A549 (cell line): ENCODE data around the gene TRAF3. TPM values are rescaled to one million over a fixed set of nuclear protein-coding genes. Genes with fewer than 3 reads are reported as not detected.

ENCODE experiments used
- ATAC-seq, 2 experiments: fragments of 200-7000 bp in 1 of 2; fragments of >200 bp in 1 of 2; cut with Nextera tagmentation in 1 of 2; cut with Tn5 transposase in 1 of 2; 3 replicates each; pipeline versions ENCODE4 v1.8.0 to v1.9.1; 2018 to 2020; ENCODE audit warnings: mild to moderate bottlenecking in 1 of 2, moderate library complexity in 1 of 2
- CTCF ChIA-PET: fragments of 300-600 bp; sonication (Branson Sonifier 250); formaldehyde crosslinking; extraction: SDS; loops from one replicate; lab custom pipeline; 2021; ENCODE audit warnings: antibody characterized with exemption, inconsistent platforms; lab: Yijun Ruan, JAX
- POLR2A ChIA-PET: fragments of 350-600 bp; formaldehyde crosslinking; extraction: SDS; loops from one replicate; lab custom pipeline; 2021; ENCODE audit warnings: antibody characterized with exemption, inconsistent platforms; lab: Yijun Ruan, JAX
- DNase-seq, 2 experiments: peaks; one replicate each; pipeline versions ENCODE4 v3.0.0 to v3.0.0-alpha.2; 2011 to 2016; ENCODE audit warnings: low read depth in 1 of 2, low spot score in 1 of 2
- FAIRE-seq: peaks from 2 replicates; lab custom pipeline; 2011; peaks lifted over from hg19 to GRCh38; lab: Jason Lieb, UNC
- H3K27ac ChIP-seq, 2 experiments: fragments of >200 bp; sonication (Bioruptor Twin); formaldehyde crosslinking; 3 replicates each; pipeline ENCODE4 v1.5.1; 2016 to 2017
- H3K4me1 ChIP-seq: fragments of >200 bp; sonication (Bioruptor Twin); formaldehyde crosslinking; 3 replicates; pipeline ENCODE4 v1.6.1; 2016
- H3K4me2 ChIP-seq: fragments of >200 bp; sonication (Bioruptor Twin); formaldehyde crosslinking; 3 replicates; pipeline ENCODE4 v1.6.1; 2016
- H3K4me3 ChIP-seq: fragments of >200 bp; sonication (Bioruptor Twin); formaldehyde crosslinking; 3 replicates; pipeline ENCODE4 v1.5.1; 2016
- H3K9me3 ChIP-seq: fragments of >200 bp; sonication (Bioruptor Twin); formaldehyde crosslinking; 3 replicates; pipeline ENCODE4 v1.6.1; 2016
- CBX2 ChIP-seq: fragments of 200-600 bp; sonication (generic); IDR thresholded peaks from 2 replicates; pipeline ENCODE4 v1.6.1; 2016; ENCODE audit warnings: low read depth, mild to moderate bottlenecking, borderline replicate concordance
- CEBPB ChIP-seq, 2 experiments: fragments of >200 bp in 1 of 2; sonication (Bioruptor Twin) in 1 of 2; formaldehyde crosslinking in 1 of 2; IDR thresholded peaks; 2 replicates each; pipeline ENCODE4 v1.6.1; 2012 to 2016
- EHF ChIP-seq: fragments of 250-450 bp; sonication (Bioruptor Pico); IDR thresholded peaks from 2 replicates; pipeline ENCODE4 v1.5.0; 2020; ENCODE audit warnings: mild to moderate bottlenecking
- EP300 ChIP-seq, 2 experiments: fragments of >200 bp; sonication (Bioruptor Twin); formaldehyde crosslinking; IDR thresholded peaks; 2 replicates in 1 of 2; 3 replicates in 1 of 2; pipeline ENCODE4 v1.6.1; 2016 to 2017
- ESRRA ChIP-seq: fragments of 150-350 bp; IDR thresholded peaks from 2 replicates; pipeline ENCODE4 v1.6.1; 2014; ENCODE audit warnings: mild to moderate bottlenecking, low read length, borderline replicate concordance
- FOXS1 ChIP-seq: fragments of 250-450 bp; sonication (Bioruptor Pico); IDR thresholded peaks from 2 replicates; pipeline ENCODE4 v1.5.0; 2020; ENCODE audit warnings: mild to moderate bottlenecking, moderate library complexity
- HDAC2 ChIP-seq: fragments of 200-600 bp; sonication (generic); IDR thresholded peaks from 2 replicates; pipeline ENCODE4 v1.6.1; 2016
- HEYL ChIP-seq: fragments of 250-450 bp; sonication (Bioruptor Pico); IDR thresholded peaks from 2 replicates; pipeline ENCODE4 v1.8.0; 2021; ENCODE audit warnings: mild to moderate bottlenecking, moderate library complexity
- HOXA7 ChIP-seq: fragments of 250-450 bp; sonication (Bioruptor Pico); IDR thresholded peaks from 2 replicates; pipeline ENCODE4 v1.5.0; 2020; ENCODE audit warnings: mild to moderate bottlenecking, moderate library complexity
- JUNB ChIP-seq: fragments of >200 bp; sonication (Bioruptor Twin); formaldehyde crosslinking; IDR thresholded peaks from 2 replicates; pipeline ENCODE4 v1.6.1; 2016
- KDM1A ChIP-seq: fragments of 200-600 bp; sonication (generic); IDR thresholded peaks from 2 replicates; pipeline ENCODE4 v1.6.1; 2016; ENCODE audit warnings: low read depth, mild to moderate bottlenecking
- KDM5A ChIP-seq: fragments of 200-600 bp; sonication (generic); IDR thresholded peaks from 2 replicates; pipeline ENCODE4 v1.6.1; 2016; ENCODE audit warnings: antibody characterized with exemption, mild to moderate bottlenecking
- MYC ChIP-seq: IDR thresholded peaks from 2 replicates; pipeline ENCODE4 v1.6.1; 2012; ENCODE audit warnings: mild to moderate bottlenecking, inconsistent platforms, low read length, improper control_type of control experiment, borderline replicate concordance
- NFE2L2 ChIP-seq: fragments of 150-350 bp; conservative IDR thresholded peaks from 2 replicates; pipeline ENCODE4 v1.6.1; 2014; ENCODE audit warnings: low read length
- WGBS: methylation state at CpG from one replicate; pipeline ENCODE4 v1.1.6; 2017; ENCODE audit errors: missing lambda C conversion rate; 5-methylcytosine and 5-hydroxymethylcytosine counted together
- polyA plus RNA-seq, 4 experiments: library from polyadenylated mRNA; depleted of rRNA in 3 of 4; stranded (reverse); fragments of >200 nt; fragmentation: RNase III in 1 of 4; extraction: RNeasy Plus Mini Kit Qiagen cat#74134 plus additional on column Dnase treatment in 1 of 4; gene quantifications; 2 replicates in 3 of 4; 3 replicates in 1 of 4; pipeline ENCODE4 v1.2.3, GENCODE V29; 2011 to 2017
- TF ChIP-seq, protein P1 (sequence below): fragments of >200 bp; sonication (Bioruptor Twin); formaldehyde crosslinking; IDR thresholded peaks from 2 replicates; pipeline ENCODE4 v1.6.1; 2016
- TF ChIP-seq, protein P2 (sequence below): fragments of 250-450 bp; sonication (Bioruptor Pico); IDR thresholded peaks from 2 replicates; pipeline ENCODE4 v1.5.0; 2021; ENCODE audit warnings: mild to moderate bottlenecking, moderate library complexity, borderline replicate concordance
- TF ChIP-seq, protein P3 (sequence below): fragments of 250-450 bp; sonication (Bioruptor Pico); IDR thresholded peaks from 2 replicates; pipeline ENCODE4 v1.5.0; 2020; ENCODE audit warnings: low read depth, mild to moderate bottlenecking, moderate library complexity
- TF ChIP-seq, protein P4 (sequence below): fragments of 200-600 bp; sonication (generic); IDR thresholded peaks from 2 replicates; pipeline ENCODE4 v1.6.1; 2016; ENCODE audit warnings: antibody characterized with exemption, mild to moderate bottlenecking, moderate library complexity

The TRAF3 gene
- polyA plus RNA-seq, 2 of the 4 experiments (the other 2 are of a cell fraction): 20.2 to 25.5 TPM

DNA sequence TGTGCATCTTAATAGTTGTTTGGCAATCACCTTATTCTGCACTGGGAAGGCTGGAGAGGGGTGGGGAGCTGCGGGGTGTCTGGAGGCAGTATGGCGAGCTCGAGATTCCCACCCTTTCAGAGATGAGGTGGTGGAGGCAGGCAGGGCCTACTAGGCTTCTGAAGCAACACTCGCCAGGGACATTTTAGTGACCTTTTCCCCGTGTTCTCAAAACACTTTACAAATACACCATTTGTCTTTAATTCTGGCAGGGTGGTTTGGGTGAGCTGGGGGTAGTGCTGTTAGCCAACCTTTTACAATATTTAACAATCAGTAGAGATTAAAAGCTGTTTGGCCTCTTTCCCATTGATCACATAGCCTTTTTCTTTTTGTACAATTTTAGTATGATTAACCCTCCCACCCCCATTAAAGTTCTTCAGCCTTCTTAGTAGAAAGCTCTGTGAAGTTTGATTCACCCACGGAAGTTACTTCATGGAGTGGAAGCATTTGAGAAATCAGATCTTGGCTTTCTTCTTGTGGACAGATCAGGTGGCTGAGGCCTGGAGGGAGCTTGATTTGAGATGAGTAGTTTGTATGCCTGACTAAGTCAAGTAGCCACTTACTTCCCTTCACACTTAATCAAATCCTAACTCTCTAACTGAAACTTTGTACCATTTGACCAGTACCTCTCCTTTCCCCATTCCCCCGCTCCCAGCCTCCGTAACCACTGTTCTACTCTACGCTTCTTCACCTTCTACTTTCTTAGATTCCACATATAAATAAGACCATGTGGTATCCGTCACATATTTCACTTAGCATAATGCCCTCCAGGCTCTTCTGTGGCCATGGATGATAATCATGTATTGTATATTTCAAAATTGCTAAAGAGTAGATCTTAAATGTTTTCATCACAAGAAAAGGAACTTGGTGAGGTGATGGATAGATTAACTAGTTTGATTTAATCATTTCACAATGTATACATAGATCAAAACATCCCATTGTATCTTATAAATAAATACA lies 41.0 kb downstream of the TRAF3 start:
- CTCF ChIA-PET: interaction anchor here (1.6 kb wide), 1 partner anchor 30 kb away, joined by 3 read pairs; no protein-coding TSS in a partner anchor
- WGBS: 87% methylated on average over 10 of the region's 10 CpGs
- no peak overlapping the region for H3K4me3 ChIP-seq
- no peak overlapping the region for H3K27ac ChIP-seq
- DNase-seq (no peak), FAIRE-seq (no peak), ATAC-seq (no peak; a peak in 1 of 6 replicates)
- POLR2A ChIA-PET: no interaction called here
- no peak overlapping the region for H3K4me2 ChIP-seq
- peaks cover 4% of the 10 kb centered on the region; the same call in 2 of the 3 replicates for H3K4me1 ChIP-seq
- TF ChIP-seq JUNB (no peak), ESRRA (no peak), HOXA7 (no peak), HEYL (CRISPR knock-in tag) (no peak), MYC (no peak), EHF (CRISPR knock-in tag) (no peak), EP300 (IDR thresholded peaks at IDR 0.05) (no peak), CEBPB (IDR thresholded peaks at IDR 0.05) (no peak), KDM1A (no peak), FOXS1 (CRISPR knock-in tag) (no peak), KDM5A (no peak), CBX2 (no peak), NFE2L2 (no peak)
- TF ChIP-seq, protein P1, sequence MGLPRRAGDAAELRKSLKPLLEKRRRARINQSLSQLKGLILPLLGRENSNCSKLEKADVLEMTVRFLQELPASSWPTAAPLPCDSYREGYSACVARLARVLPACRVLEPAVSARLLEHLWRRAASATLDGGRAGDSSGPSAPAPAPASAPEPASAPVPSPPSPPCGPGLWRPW: no peak
- TF ChIP-seq, protein P2, sequence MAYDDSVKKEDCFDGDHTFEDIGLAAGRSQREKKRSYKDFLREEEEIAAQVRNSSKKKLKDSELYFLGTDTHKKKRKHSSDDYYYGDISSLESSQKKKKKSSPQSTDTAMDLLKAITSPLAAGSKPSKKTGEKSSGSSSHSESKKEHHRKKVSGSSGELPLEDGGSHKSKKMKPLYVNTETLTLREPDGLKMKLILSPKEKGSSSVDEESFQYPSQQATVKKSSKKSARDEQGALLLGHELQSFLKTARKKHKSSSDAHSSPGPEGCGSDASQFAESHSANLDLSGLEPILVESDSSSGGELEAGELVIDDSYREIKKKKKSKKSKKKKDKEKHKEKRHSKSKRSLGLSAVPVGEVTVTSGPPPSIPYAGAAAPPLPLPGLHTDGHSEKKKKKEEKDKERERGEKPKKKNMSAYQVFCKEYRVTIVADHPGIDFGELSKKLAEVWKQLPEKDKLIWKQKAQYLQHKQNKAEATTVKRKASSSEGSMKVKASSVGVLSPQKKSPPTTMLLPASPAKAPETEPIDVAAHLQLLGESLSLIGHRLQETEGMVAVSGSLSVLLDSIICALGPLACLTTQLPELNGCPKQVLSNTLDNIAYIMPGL (CRISPR knock-in tag): no peak
- TF ChIP-seq, protein P3, sequence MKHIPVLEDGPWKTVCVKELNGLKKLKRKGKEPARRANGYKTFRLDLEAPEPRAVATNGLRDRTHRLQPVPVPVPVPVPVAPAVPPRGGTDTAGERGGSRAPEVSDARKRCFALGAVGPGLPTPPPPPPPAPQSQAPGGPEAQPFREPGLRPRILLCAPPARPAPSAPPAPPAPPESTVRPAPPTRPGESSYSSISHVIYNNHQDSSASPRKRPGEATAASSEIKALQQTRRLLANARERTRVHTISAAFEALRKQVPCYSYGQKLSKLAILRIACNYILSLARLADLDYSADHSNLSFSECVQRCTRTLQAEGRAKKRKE (CRISPR knock-in tag): no peak
- TF ChIP-seq, protein P4, sequence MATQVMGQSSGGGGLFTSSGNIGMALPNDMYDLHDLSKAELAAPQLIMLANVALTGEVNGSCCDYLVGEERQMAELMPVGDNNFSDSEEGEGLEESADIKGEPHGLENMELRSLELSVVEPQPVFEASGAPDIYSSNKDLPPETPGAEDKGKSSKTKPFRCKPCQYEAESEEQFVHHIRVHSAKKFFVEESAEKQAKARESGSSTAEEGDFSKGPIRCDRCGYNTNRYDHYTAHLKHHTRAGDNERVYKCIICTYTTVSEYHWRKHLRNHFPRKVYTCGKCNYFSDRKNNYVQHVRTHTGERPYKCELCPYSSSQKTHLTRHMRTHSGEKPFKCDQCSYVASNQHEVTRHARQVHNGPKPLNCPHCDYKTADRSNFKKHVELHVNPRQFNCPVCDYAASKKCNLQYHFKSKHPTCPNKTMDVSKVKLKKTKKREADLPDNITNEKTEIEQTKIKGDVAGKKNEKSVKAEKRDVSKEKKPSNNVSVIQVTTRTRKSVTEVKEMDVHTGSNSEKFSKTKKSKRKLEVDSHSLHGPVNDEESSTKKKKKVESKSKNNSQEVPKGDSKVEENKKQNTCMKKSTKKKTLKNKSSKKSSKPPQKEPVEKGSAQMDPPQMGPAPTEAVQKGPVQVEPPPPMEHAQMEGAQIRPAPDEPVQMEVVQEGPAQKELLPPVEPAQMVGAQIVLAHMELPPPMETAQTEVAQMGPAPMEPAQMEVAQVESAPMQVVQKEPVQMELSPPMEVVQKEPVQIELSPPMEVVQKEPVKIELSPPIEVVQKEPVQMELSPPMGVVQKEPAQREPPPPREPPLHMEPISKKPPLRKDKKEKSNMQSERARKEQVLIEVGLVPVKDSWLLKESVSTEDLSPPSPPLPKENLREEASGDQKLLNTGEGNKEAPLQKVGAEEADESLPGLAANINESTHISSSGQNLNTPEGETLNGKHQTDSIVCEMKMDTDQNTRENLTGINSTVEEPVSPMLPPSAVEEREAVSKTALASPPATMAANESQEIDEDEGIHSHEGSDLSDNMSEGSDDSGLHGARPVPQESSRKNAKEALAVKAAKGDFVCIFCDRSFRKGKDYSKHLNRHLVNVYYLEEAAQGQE: no peak
- TF ChIP-seq, all 56 proteins: peak for 0
- no peaks in the 10 kb centered on the region for H3K9me3 ChIP-seq

DNA sequence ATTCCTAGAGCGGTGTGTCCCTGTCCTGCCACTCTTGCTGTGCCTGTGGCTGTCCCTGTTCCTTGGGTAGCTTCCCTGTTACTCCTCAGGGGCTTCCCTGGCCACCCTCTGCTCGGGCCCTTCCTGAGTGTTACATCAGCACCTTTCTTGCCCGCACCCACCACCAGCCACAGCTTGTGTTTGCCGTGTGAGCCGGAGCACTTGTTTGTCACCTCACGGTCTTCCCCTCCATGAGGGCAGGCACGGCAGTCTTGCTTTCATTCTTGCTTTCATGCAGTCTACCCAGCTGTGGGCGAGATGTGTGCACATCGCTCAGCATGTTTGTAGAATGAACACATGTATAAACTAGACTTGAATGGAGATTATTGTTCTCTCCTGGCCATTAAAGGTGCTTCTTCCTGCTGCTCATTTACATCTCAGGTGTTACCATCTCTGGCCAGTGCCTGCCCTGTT lies 42.0 kb downstream of the TRAF3 start:
- ChIA-PET CTCF (no interaction called here), POLR2A (no interaction called here)
- ATAC-seq: peak; percentile 53 to 58; a peak in 4 of 6 replicates
- WGBS: 72% methylated on average over 9 of the region's 9 CpGs
- DNase-seq: no peak
- TF ChIP-seq HDAC2 (no peak), MYC (no peak)
- TF ChIP-seq, all 56 proteins: peak for 0
- Histone ChIP-seq H3K4me1 (peaks cover 8% of the 10 kb centered on the region; the same call in 2 of the 3 replicates), H3K27ac (peak overlapping the region in 1 of 2 experiments; percentile 50; a peak in 2 of 6 replicates), H3K4me2 (0 out of 3 replicates have a peak overlapping the region, but pooled peaks have one; percentile 6), H3K9me3 (no peaks in the 10 kb centered on the region), H3K4me3 (no peak overlapping the region)
- FAIRE-seq: no peak
